Esophagus squamous epithelium (tissue), 5 donors: Measurements from ENCODE around the gene ECM2. TPM values are rescaled to one million over a fixed set of nuclear protein-coding genes. Genes with fewer than 3 reads are reported as not detected.

Experiments
- DNase-seq: peaks from one replicate; lab custom pipeline; 2025; lab: John Stamatoyannopoulos, UW
- H3K27ac ChIP-seq, 4 donors: fragments of 200-600 bp; sonication (generic); one replicate each; pipeline ENCODE4 v1.5.1; 2016 to 2019; ENCODE audit warnings: mild to moderate bottlenecking in 1 of 4
- H3K27me3 ChIP-seq, 4 donors: fragments of 200-600 bp; sonication (generic); 1 replicate in 3 of 4; 2 replicates in 1 of 4; pipeline versions ENCODE4 v1.5.1 to v1.6.0; 2017 to 2021; ENCODE audit warnings: antibody characterized with exemption in 1 of 4
- H3K36me3 ChIP-seq, 3 donors: fragments of 200-600 bp; sonication (generic); one replicate each; pipeline ENCODE4 v1.5.1; 2016 to 2019
- H3K4me1 ChIP-seq, 3 donors: fragments of 200-600 bp; sonication (generic); one replicate each; pipeline ENCODE4 v1.5.1; 2017 to 2019
- H3K4me3 ChIP-seq, 4 donors: fragments of 200-600 bp; sonication (generic); 1 replicate in 3 of 4; 2 replicates in 1 of 4; pipeline ENCODE4 v1.5.1; 2016 to 2019; ENCODE audit warnings: mild to moderate bottlenecking in 2 of 4, moderate library complexity in 1 of 4
- H3K9me3 ChIP-seq, 3 donors: fragments of 200-600 bp; sonication (generic); one replicate each; pipeline ENCODE4 v1.5.1; 2016 to 2019
- CTCF ChIP-seq, 6 experiments: fragments of 450-650 bp in 4 of 6; fragments of 200-600 bp in 2 of 6; sonication (generic) in 2 of 6; IDR thresholded peaks; one replicate each; pipeline ENCODE4 v1.5.1; 2016 to 2019; ENCODE audit warnings: antibody characterized with exemption in 6 of 6, mild to moderate bottlenecking in 4 of 6, moderate library complexity in 4 of 6
- POLR2A ChIP-seq, 4 donors: fragments of 450-650 bp; IDR thresholded peaks; one replicate each; pipeline ENCODE4 v1.6.1; 2017; ENCODE audit warnings: antibody characterized with exemption in 4 of 4, mild to moderate bottlenecking in 4 of 4, moderate library complexity in 3 of 4
- WGBS, 2 donors: methylation state at CpG; one replicate each; pipeline ENCODE4 v1.1.5; 2018; 5-methylcytosine and 5-hydroxymethylcytosine counted together
- intact Hi-C: fragments of 100-400 bp; cut with DNase I; formaldehyde crosslinking; loops from one replicate; pipeline ENCODE4 v1.15.0; 2022
- total RNA-seq, 4 donors: library from RNA; depleted of rRNA; stranded (reverse); fragments of >200 nt; gene quantifications; one replicate each; pipeline ENCODE4 v1.1.0, GENCODE V29; 2016
- donor health status: DM: yes; HTN: yes; CAD: no.

ECM2 gene
- total RNA-seq, 4 donors from 2014 or later: 0.57 to 13.1 (median 3.5) TPM

- Histone ChIP-seq H3K36me3 (no peaks in the 10 kb centered on the region), H3K27ac (no peak overlapping the region), H3K27me3 (no peaks in the 10 kb centered on the region), H3K9me3 (no peaks in the 10 kb centered on the region), H3K4me3 (no peak overlapping the region), H3K4me1 (no peaks in the 10 kb centered on the region)
- DNase-seq: no peak
- TF ChIP-seq CTCF (IDR thresholded peaks at IDR 0.05): no peak
- no peak for TF ChIP-seq POLR2A (IDR thresholded peaks at IDR 0.05)
- intact Hi-C loops: no loop called here
- WGBS, 2 donors: 96 to 100% methylated on average over 2 of the region's 2 CpGs
Measured at GRCh38 chr9:92550765-92551164, 15.0 kb upstream of the ECM2 start.

GRCh38 chr9:92547356-92547755 is 11.6 kb upstream of the ECM2 start:
- Histone ChIP-seq H3K27ac (no peak overlapping the region), H3K36me3 (no peaks in the 10 kb centered on the region), H3K27me3 (no peaks in the 10 kb centered on the region), H3K4me1 (no peaks in the 10 kb centered on the region), H3K9me3 (peaks cover 0 to 5% (median 0%) of the 10 kb centered on the region in 3 donors), H3K4me3 (no peak overlapping the region)
- DNase-seq: no peak
- WGBS, 2 donors: 80 to 84% methylated on average over 3 of the region's 3 CpGs
- intact Hi-C loops: no loop called here
- no peak for TF ChIP-seq CTCF (IDR thresholded peaks at IDR 0.05)
- TF ChIP-seq POLR2A (IDR thresholded peaks at IDR 0.05): no peak

- intact Hi-C loops: no loop called here
Measured at GRCh38 chr9:92545002-92545510, 9.3 kb upstream of the ECM2 start.

GRCh38 chr9:92543972-92544371 is 8.2 kb upstream of the ECM2 start:
- no peaks in the 10 kb centered on the region for H3K36me3 ChIP-seq
- TF ChIP-seq CTCF (IDR thresholded peaks at IDR 0.05): no peak
- TF ChIP-seq POLR2A (IDR thresholded peaks at IDR 0.05): no peak
- peak overlapping the region in 1 of 4 donors; percentile 23 for H3K27ac ChIP-seq
- intact Hi-C loops: no loop called here
- no peaks in the 10 kb centered on the region for H3K4me1 ChIP-seq
- no peak overlapping the region for H3K4me3 ChIP-seq
- no peak for DNase-seq
- H3K9me3 ChIP-seq: peaks cover 0 to 5% (median 0%) of the 10 kb centered on the region in 3 donors
- WGBS, 2 donors: 47 to 50% methylated on average over 5 to 6 of the region's 7 CpGs
- H3K27me3 ChIP-seq: no peaks in the 10 kb centered on the region

More at GRCh38 chr9:92545002-92545510, 9.3 kb upstream of the ECM2 start:
- Histone ChIP-seq H3K9me3 (peaks cover 0 to 5% (median 0%) of the 10 kb centered on the region in 3 donors), H3K27me3 (no peaks in the 10 kb centered on the region), H3K36me3 (no peaks in the 10 kb centered on the region), H3K4me3 (no peak overlapping the region), H3K27ac (no peak overlapping the region), H3K4me1 (no peaks in the 10 kb centered on the region)
- WGBS, 2 donors: 89 to 100% methylated on average over 2 to 6 of the region's 33 CpGs
- TF ChIP-seq CTCF (IDR thresholded peaks at IDR 0.05) (no peak), POLR2A (IDR thresholded peaks at IDR 0.05) (no peak)
- DNase-seq: no peak

GRCh38 chr9:92538541-92538940 is 2.8 kb upstream of the ECM2 start:
- intact Hi-C loops: no loop called here
- no peak overlapping the region for H3K27ac ChIP-seq
- no peak for TF ChIP-seq POLR2A (IDR thresholded peaks at IDR 0.05)
- 62 to 79% methylated on average over 2 of the region's 2 CpGs for WGBS, 2 donors
- no peak for DNase-seq
- H3K4me1 ChIP-seq: peaks cover 0 to 5% (median 0%) of the 10 kb centered on the region in 3 donors
- no peaks in the 10 kb centered on the region for H3K9me3 ChIP-seq
- H3K36me3 ChIP-seq: no peaks in the 10 kb centered on the region
- no peaks in the 10 kb centered on the region for H3K27me3 ChIP-seq
- no peak overlapping the region for H3K4me3 ChIP-seq
